ENCODE results near the gene USP54.
"Not testable (repeated sequence)": the region's sequence is repeated elsewhere in the genome, so short reads cannot be mapped to it uniquely, and the experiment has no call there.

The USP54 gene

GRCh38 chr10:73620974-73621373, 29.8 kb upstream of the USP54 start:
- not testable (repeated sequence) for H3K27me3 ChIP-seq (ENCODE audit: control insufficient read depth, insufficient read depth, low read length); H3K4me1 ChIP-seq (ENCODE audit: control insufficient read depth, insufficient read depth, low read length); H3K9me3 ChIP-seq (ENCODE audit: control insufficient read depth, low read length); H3K36me3 ChIP-seq (ENCODE audit: control insufficient read depth, insufficient read depth, low read length); H3K4me3 ChIP-seq (ENCODE audit: low read length); H3K9ac ChIP-seq (ENCODE audit: low read length)

GRCh38 chr10:73617143-73617542, 26.0 kb upstream of the USP54 start:
- not testable (repeated sequence) for H3K9ac ChIP-seq (ENCODE audit: low read length)

GRCh38 chr10:73614720-73615119, 23.6 kb upstream of the USP54 start:
- Histone ChIP-seq H3K9me3 (ENCODE audit: control insufficient read depth, low read length) (no peaks in the 10 kb centered on the region), H3K4me1 (ENCODE audit: control insufficient read depth, insufficient read depth, low read length) (no peaks in the 10 kb centered on the region), H3K36me3 (ENCODE audit: control insufficient read depth, insufficient read depth, low read length) (no peaks in the 10 kb centered on the region), H3K4me3 (ENCODE audit: low read length) (no peak overlapping the region), H3K9ac (ENCODE audit: low read length) (no peak overlapping the region), H3K27me3 (ENCODE audit: control insufficient read depth, insufficient read depth, low read length) (no peaks in the 10 kb centered on the region)

More at GRCh38 chr10:73617143-73617542, 26.0 kb upstream of the USP54 start:
- not testable (repeated sequence) for H3K4me3 ChIP-seq (ENCODE audit: low read length); H3K9me3 ChIP-seq (ENCODE audit: control insufficient read depth, low read length); H3K4me1 ChIP-seq (ENCODE audit: control insufficient read depth, insufficient read depth, low read length); H3K27me3 ChIP-seq (ENCODE audit: control insufficient read depth, insufficient read depth, low read length); H3K36me3 ChIP-seq (ENCODE audit: control insufficient read depth, insufficient read depth, low read length)

GRCh38 chr10:73609116-73609515, 18.0 kb upstream of the USP54 start:
- Histone ChIP-seq H3K27me3 (ENCODE audit: control insufficient read depth, insufficient read depth, low read length) (no peaks in the 10 kb centered on the region), H3K4me3 (ENCODE audit: low read length) (no peak overlapping the region), H3K9me3 (ENCODE audit: control insufficient read depth, low read length) (no peaks in the 10 kb centered on the region), H3K4me1 (ENCODE audit: control insufficient read depth, insufficient read depth, low read length) (no peaks in the 10 kb centered on the region), H3K9ac (ENCODE audit: low read length) (no peak overlapping the region), H3K36me3 (ENCODE audit: control insufficient read depth, insufficient read depth, low read length) (no peaks in the 10 kb centered on the region)

- Histone ChIP-seq H3K36me3 (ENCODE audit: control insufficient read depth, insufficient read depth, low read length) (no peaks in the 10 kb centered on the region), H3K9ac (ENCODE audit: low read length) (peak overlapping the region; percentile 74)
These were observed 10.4 kb upstream of the USP54 start for GRCh38 chr10:73601486-73601921.

GRCh38 chr10:73597346-73597745, 6.2 kb upstream of the USP54 start:
- Histone ChIP-seq H3K4me1 (ENCODE audit: control insufficient read depth, insufficient read depth, low read length) (peaks cover 21% of the 10 kb centered on the region), H3K9me3 (ENCODE audit: control insufficient read depth, low read length) (no peaks in the 10 kb centered on the region), H3K36me3 (ENCODE audit: control insufficient read depth, insufficient read depth, low read length) (no peaks in the 10 kb centered on the region), H3K9ac (ENCODE audit: low read length) (no peak overlapping the region), H3K27me3 (ENCODE audit: control insufficient read depth, insufficient read depth, low read length) (no peaks in the 10 kb centered on the region), H3K4me3 (ENCODE audit: low read length) (no peak overlapping the region)

More at GRCh38 chr10:73601486-73601921, 10.4 kb upstream of the USP54 start:
- peak overlapping the region; percentile 0 for H3K4me3 ChIP-seq (ENCODE audit: low read length)
- H3K4me1 ChIP-seq (ENCODE audit: control insufficient read depth, insufficient read depth, low read length): peaks cover 15% of the 10 kb centered on the region
- no peaks in the 10 kb centered on the region for H3K9me3 ChIP-seq (ENCODE audit: control insufficient read depth, low read length)
- H3K27me3 ChIP-seq (ENCODE audit: control insufficient read depth, insufficient read depth, low read length): no peaks in the 10 kb centered on the region

- Histone ChIP-seq H3K9ac (ENCODE audit: low read length) (no peak overlapping the region), H3K36me3 (ENCODE audit: control insufficient read depth, insufficient read depth, low read length) (no peaks in the 10 kb centered on the region), H3K27me3 (ENCODE audit: control insufficient read depth, insufficient read depth, low read length) (no peaks in the 10 kb centered on the region), H3K4me1 (ENCODE audit: control insufficient read depth, insufficient read depth, low read length) (peaks cover 29% of the 10 kb centered on the region), H3K9me3 (ENCODE audit: control insufficient read depth, low read length) (no peaks in the 10 kb centered on the region), H3K4me3 (ENCODE audit: low read length) (no peak overlapping the region)
These were observed 2.7 kb upstream of the USP54 start for GRCh38 chr10:73593812-73594211.

GRCh38 chr10:73593110-73593509, 2.0 kb upstream of the USP54 start:
- Histone ChIP-seq H3K36me3 (ENCODE audit: control insufficient read depth, insufficient read depth, low read length) (no peaks in the 10 kb centered on the region), H3K4me1 (ENCODE audit: control insufficient read depth, insufficient read depth, low read length) (peaks cover 29% of the 10 kb centered on the region), H3K9ac (ENCODE audit: low read length) (no peak overlapping the region)

GRCh38 chr10:73591935-73592699, 975 bp upstream of the USP54 start:
- Histone ChIP-seq H3K9me3 (ENCODE audit: control insufficient read depth, low read length) (no peaks in the 10 kb centered on the region), H3K4me1 (ENCODE audit: control insufficient read depth, insufficient read depth, low read length) (peaks cover 28% of the 10 kb centered on the region), H3K9ac (ENCODE audit: low read length) (peak overlapping the region; percentile 74), H3K4me3 (ENCODE audit: low read length) (no peak overlapping the region), H3K36me3 (ENCODE audit: control insufficient read depth, insufficient read depth, low read length) (no peaks in the 10 kb centered on the region), H3K27me3 (ENCODE audit: control insufficient read depth, insufficient read depth, low read length) (no peaks in the 10 kb centered on the region)

More at GRCh38 chr10:73593110-73593509, 2.0 kb upstream of the USP54 start:
- no peaks in the 10 kb centered on the region for H3K27me3 ChIP-seq (ENCODE audit: control insufficient read depth, insufficient read depth, low read length)
- H3K9me3 ChIP-seq (ENCODE audit: control insufficient read depth, low read length): no peaks in the 10 kb centered on the region
- no peak overlapping the region for H3K4me3 ChIP-seq (ENCODE audit: low read length)

- peak overlapping the region; percentile 48 for H3K4me3 ChIP-seq (ENCODE audit: low read length)
- no peaks in the 10 kb centered on the region for H3K27me3 ChIP-seq (ENCODE audit: control insufficient read depth, insufficient read depth, low read length)
- H3K9ac ChIP-seq (ENCODE audit: low read length): peak overlapping the region; percentile 74
- no peaks in the 10 kb centered on the region for H3K9me3 ChIP-seq (ENCODE audit: control insufficient read depth, low read length)
- no peaks in the 10 kb centered on the region for H3K36me3 ChIP-seq (ENCODE audit: control insufficient read depth, insufficient read depth, low read length)
- H3K4me1 ChIP-seq (ENCODE audit: control insufficient read depth, insufficient read depth, low read length): peaks cover 37% of the 10 kb centered on the region
These were observed 1.5 kb downstream of the USP54 start for GRCh38 chr10:73589563-73590126.

GRCh38 chr10:73588656-73589055, 2.5 kb downstream of the USP54 start:
- Histone ChIP-seq H3K9me3 (ENCODE audit: control insufficient read depth, low read length) (no peaks in the 10 kb centered on the region), H3K4me1 (ENCODE audit: control insufficient read depth, insufficient read depth, low read length) (peaks cover 37% of the 10 kb centered on the region), H3K9ac (ENCODE audit: low read length) (peak overlapping the region; percentile 74), H3K27me3 (ENCODE audit: control insufficient read depth, insufficient read depth, low read length) (no peaks in the 10 kb centered on the region), H3K36me3 (ENCODE audit: control insufficient read depth, insufficient read depth, low read length) (no peaks in the 10 kb centered on the region), H3K4me3 (ENCODE audit: low read length) (no peak overlapping the region)

- H3K4me3 ChIP-seq (ENCODE audit: low read length): no peak overlapping the region
These were observed 4.6 kb downstream of the USP54 start for GRCh38 chr10:73586583-73586984.

More at GRCh38 chr10:73586583-73586984, 4.6 kb downstream of the USP54 start:
- Histone ChIP-seq H3K9me3 (ENCODE audit: control insufficient read depth, low read length) (no peaks in the 10 kb centered on the region), H3K27me3 (ENCODE audit: control insufficient read depth, insufficient read depth, low read length) (no peaks in the 10 kb centered on the region), H3K36me3 (ENCODE audit: control insufficient read depth, insufficient read depth, low read length) (no peaks in the 10 kb centered on the region), H3K4me1 (ENCODE audit: control insufficient read depth, insufficient read depth, low read length) (peaks cover 23% of the 10 kb centered on the region), H3K9ac (ENCODE audit: low read length) (no peak overlapping the region)

All from mucosa of stomach (tissue), 1 donor.